Measurements from ENCODE around the gene CD59. TPM values are rescaled to one million over a fixed set of nuclear protein-coding genes. Genes with fewer than 3 reads are reported as not detected.

The CD59 gene
- total RNA-seq, 1 donor from 2014 or later, result 92.9 TPM

DNA sequence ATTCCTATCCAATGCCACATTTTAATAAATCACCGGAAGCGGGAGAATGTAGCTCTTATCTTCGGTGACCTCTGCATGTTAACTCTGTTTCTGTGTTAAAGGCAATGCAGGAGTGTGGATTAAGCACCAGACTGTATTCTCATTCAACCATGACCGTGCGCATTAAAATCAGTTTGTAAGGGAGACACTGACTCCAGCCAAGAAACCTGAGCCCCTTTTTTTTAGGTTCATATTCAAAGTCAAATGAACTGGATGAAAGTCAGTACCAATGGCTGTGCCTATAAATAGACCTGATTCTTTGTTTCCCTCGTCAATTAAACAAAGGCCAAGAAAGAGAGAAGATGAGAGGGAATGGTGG, 67.8 kb downstream of the CD59 start:
- CTCF ChIA-PET, result no interaction called here
- POLR2A ChIA-PET, result no interaction called here
- TF ChIP-seq, protein P1, sequence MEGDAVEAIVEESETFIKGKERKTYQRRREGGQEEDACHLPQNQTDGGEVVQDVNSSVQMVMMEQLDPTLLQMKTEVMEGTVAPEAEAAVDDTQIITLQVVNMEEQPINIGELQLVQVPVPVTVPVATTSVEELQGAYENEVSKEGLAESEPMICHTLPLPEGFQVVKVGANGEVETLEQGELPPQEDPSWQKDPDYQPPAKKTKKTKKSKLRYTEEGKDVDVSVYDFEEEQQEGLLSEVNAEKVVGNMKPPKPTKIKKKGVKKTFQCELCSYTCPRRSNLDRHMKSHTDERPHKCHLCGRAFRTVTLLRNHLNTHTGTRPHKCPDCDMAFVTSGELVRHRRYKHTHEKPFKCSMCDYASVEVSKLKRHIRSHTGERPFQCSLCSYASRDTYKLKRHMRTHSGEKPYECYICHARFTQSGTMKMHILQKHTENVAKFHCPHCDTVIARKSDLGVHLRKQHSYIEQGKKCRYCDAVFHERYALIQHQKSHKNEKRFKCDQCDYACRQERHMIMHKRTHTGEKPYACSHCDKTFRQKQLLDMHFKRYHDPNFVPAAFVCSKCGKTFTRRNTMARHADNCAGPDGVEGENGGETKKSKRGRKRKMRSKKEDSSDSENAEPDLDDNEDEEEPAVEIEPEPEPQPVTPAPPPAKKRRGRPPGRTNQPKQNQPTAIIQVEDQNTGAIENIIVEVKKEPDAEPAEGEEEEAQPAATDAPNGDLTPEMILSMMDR (IDR thresholded peaks at IDR 0.05), result no peak

DNA sequence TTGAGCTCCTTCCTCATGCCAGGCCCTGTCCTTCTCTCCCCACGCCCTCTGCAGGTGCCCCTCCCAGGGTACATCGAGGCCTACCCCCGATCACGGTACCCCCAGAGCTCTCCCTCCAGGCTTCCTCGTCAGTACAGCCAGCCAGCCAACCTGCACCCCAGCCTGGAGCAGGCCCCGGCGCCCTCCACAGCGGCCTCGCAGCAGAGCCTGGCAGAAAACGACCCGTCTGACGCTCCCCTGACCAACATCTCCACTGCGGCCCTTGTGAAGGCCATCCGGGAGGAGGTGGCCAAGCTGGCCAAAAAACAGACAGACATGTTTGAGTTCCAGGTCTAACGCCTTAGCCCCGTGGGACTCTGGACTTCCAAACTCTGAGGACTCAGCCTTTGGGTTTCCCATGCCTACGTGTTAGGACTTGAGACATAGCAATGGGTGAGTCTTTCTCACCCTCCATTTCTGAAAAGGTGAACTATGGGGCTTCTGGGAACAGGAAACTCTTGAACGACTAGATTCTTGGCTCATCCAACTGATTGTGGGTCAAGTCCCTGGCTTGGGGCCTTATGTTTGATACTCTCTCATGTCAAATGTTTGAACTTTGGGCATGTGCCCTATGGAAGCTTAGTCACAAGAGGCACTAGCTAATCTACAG, 68.3 kb downstream of the CD59 start:
- no peak for ATAC-seq (ENCODE audit: low read depth)
- no peak for DNase-seq
- intact Hi-C loops (cut with micrococcal nuclease), result no loop called here
- Mint-ChIP-seq H3K27ac (no peak overlapping the region), H3K27me3 (peaks cover 15% of the 10 kb centered on the region), H3K9me3 (no peaks in the 10 kb centered on the region), H3K36me3 (ENCODE audit: low read depth) (no peaks in the 10 kb centered on the region), H3K4me1 (no peaks in the 10 kb centered on the region), H3K4me3 (no peak overlapping the region)
- TF ChIP-seq, protein P1 (IDR thresholded peaks at IDR 0.05), result no peak
- POLR2A ChIA-PET, result no interaction called here
- CTCF ChIA-PET, result no interaction called here

More for the DNA sequence above, 67.8 kb downstream of the CD59 start:
- Mint-ChIP-seq H3K36me3 (ENCODE audit: low read depth) (no peaks in the 10 kb centered on the region), H3K4me3 (no peak overlapping the region), H3K27me3 (peaks cover 15% of the 10 kb centered on the region), H3K9me3 (no peaks in the 10 kb centered on the region), H3K27ac (no peak overlapping the region), H3K4me1 (no peaks in the 10 kb centered on the region)
- DNase-seq (no peak), ATAC-seq (ENCODE audit: low read depth) (no peak)
- intact Hi-C loops (cut with micrococcal nuclease), result no loop called here

DNA sequence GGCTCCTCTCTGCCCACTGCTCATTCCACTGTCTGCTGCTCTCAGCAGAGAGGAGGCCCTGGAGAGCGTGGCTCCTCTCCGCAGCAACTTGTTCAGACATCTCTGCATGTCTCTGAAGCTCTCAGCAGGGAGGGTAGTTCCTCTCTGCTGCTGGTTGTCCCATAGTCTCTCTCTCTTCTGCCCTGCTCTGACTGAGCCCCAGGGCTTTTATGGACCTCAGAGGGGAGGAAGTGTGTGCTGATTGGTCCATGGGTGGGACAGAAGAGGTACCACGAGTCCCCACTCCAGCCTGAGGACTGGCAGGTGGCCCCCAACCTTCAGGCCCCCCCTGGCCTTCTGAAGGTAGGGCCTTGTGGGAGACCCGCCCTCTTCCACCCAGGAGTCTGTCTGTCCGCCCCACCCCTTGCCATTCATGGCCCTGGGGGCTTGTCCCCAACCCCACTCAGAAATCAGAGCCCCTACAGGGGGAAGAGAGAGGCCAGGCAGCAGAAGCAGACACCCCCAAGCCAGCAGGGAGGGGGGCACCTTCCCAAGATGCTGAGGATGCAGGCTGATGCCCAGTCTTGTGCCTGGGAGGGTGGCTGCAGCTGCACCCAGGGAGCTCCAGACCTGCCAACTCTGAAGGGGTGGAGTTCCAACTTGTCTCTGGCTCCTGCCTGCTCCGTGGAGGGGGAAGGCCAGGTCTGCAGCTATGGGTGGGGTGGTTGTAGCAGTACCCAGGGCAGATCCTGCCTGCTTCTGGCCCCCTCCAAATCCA, 70.7 kb downstream of the CD59 start:
- TF ChIP-seq, protein P1 (IDR thresholded peaks at IDR 0.05), result no peak
- peaks cover 15% of the 10 kb centered on the region for H3K27me3 Mint-ChIP-seq
- H3K9me3 Mint-ChIP-seq, result no peaks in the 10 kb centered on the region
- no peaks in the 10 kb centered on the region for H3K36me3 Mint-ChIP-seq (ENCODE audit: low read depth)
- H3K27ac Mint-ChIP-seq, result no peak overlapping the region
- POLR2A ChIA-PET, result no interaction called here
- CTCF ChIA-PET, result no interaction called here
- DNase-seq, result no peak
- ATAC-seq (ENCODE audit: low read depth), result no peak
- no peaks in the 10 kb centered on the region for H3K4me1 Mint-ChIP-seq
- no peak overlapping the region for H3K4me3 Mint-ChIP-seq
- intact Hi-C loops (cut with micrococcal nuclease), result no loop called here

DNA sequence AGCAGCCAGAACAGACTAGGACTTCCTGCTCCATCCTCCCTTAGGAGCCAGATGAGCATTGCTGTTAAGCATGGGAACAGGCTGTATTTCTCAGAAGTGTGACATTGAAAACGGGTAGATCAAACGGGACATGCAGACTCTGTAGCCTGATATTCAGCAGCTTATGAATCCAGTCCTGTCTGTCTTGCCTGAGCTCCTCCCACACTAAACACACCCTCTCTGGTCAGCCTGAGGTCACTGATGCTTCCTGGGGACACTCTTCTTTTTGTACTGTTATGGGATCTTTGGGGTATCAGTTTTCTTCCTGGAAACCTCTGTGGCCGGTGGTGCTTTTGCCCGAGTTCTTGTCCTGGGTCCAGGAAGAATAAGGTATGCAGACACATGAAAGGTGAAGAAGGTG, 71.4 kb downstream of the CD59 start:
- ChIA-PET CTCF (no interaction called here), POLR2A (no interaction called here)
- Mint-ChIP-seq H3K4me1 (no peaks in the 10 kb centered on the region), H3K4me3 (no peak overlapping the region), H3K9me3 (no peaks in the 10 kb centered on the region), H3K27me3 (peaks cover 16% of the 10 kb centered on the region), H3K27ac (no peak overlapping the region), H3K36me3 (ENCODE audit: low read depth) (no peaks in the 10 kb centered on the region)
- ATAC-seq (ENCODE audit: low read depth) (no peak), DNase-seq (no peak)
- intact Hi-C loops (cut with micrococcal nuclease), result no loop called here
- TF ChIP-seq, protein P1 (IDR thresholded peaks at IDR 0.05), result no peak

DNA sequence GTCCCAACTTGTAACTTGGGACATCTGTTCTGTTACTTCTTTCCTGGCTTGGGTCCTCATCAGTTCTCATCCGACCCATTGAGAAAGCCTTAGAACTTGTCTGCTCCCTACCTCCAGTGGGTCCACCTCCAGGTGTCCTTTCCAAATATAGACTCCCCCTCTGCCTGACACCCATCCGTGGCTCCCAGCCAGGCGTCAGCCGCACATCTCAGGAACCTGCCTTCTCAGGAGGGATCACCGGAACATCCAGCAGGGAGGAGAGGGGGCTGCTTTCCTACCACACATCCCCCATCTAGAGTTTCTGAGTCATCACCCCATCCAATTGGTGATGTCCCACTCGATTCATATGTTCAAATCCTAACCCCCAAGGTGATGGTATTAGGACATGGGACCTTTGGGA, 72.1 kb downstream of the CD59 start:
- POLR2A ChIA-PET, result no interaction called here
- TF ChIP-seq, protein P1 (IDR thresholded peaks at IDR 0.05), result no peak
- Mint-ChIP-seq H3K27ac (no peak overlapping the region), H3K9me3 (no peaks in the 10 kb centered on the region), H3K27me3 (peaks cover 16% of the 10 kb centered on the region), H3K4me1 (no peaks in the 10 kb centered on the region), H3K36me3 (ENCODE audit: low read depth) (no peaks in the 10 kb centered on the region), H3K4me3 (no peak overlapping the region)
- ATAC-seq (ENCODE audit: low read depth) (no peak), DNase-seq (no peak)
- intact Hi-C loops (cut with micrococcal nuclease), result no loop called here
- CTCF ChIA-PET, result no interaction called here

Data from activated B cell treated with CpG ODN at 0.5 μM for 24 hours (primary cell).